ENCODE results near the gene CMTR1.
"Not testable (repeated sequence)": the region's sequence is repeated elsewhere in the genome, so short reads cannot be mapped to it uniquely, and the experiment has no call there.

Gene CMTR1, protein sequence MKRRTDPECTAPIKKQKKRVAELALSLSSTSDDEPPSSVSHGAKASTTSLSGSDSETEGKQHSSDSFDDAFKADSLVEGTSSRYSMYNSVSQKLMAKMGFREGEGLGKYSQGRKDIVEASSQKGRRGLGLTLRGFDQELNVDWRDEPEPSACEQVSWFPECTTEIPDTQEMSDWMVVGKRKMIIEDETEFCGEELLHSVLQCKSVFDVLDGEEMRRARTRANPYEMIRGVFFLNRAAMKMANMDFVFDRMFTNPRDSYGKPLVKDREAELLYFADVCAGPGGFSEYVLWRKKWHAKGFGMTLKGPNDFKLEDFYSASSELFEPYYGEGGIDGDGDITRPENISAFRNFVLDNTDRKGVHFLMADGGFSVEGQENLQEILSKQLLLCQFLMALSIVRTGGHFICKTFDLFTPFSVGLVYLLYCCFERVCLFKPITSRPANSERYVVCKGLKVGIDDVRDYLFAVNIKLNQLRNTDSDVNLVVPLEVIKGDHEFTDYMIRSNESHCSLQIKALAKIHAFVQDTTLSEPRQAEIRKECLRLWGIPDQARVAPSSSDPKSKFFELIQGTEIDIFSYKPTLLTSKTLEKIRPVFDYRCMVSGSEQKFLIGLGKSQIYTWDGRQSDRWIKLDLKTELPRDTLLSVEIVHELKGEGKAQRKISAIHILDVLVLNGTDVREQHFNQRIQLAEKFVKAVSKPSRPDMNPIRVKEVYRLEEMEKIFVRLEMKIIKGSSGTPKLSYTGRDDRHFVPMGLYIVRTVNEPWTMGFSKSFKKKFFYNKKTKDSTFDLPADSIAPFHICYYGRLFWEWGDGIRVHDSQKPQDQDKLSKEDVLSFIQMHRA

GRCh38 chr6:37432916-37433656 is at the start of gene CMTR1:
TSS of gene CMTR1 (plus strand) at chr6:37433221. CDS start at chr6:37435630, 2,409 bp downstream.
- DNase-seq (ENCODE audit: low read depth) = peak; percentile 98

- no peak for DNase-seq (ENCODE audit: low read depth)
These were observed 44.4 kb upstream of the CMTR1 start for GRCh38 chr6:37388578-37388977.

DNA sequence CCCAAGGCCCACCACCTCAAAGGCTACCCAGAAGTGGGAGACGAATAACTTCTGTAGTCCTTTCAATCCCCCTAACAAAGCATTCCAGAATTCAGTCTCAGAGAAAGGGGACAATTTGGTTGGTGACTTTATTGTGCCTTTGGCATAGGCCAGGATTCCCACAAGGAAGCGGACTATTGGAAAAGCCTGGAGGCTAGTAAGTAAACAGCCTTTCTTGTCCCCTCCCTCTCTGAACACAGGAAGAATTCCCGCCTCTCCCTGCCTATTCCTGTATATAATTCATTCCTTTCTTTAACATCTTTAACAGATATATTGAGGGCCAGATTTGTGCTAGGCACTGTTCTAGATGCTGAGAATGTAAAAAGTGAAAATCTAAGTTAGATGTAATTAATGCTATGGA is 43.2 kb upstream of the CMTR1 start:
- no peak for DNase-seq (ENCODE audit: low read depth)

DNA sequence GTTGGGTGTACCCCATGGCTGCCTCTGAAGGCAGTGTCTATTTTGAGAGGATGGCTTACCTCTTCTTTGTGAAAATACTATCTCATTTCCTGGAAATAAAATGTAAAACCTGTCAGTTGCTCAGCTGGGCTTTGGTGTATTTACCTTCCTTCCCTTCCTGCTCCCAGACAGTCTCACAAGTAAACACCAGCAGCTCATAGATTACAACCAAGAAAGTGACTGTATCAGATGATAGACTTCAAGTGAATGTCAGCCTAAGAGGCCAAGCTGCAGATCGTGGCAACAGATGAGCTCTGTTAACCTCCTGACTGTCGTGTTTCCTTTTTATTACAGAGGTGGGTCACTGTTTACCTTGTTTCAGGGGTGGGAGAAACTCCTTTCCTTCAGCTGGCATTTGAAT is 41.9 kb upstream of the CMTR1 start:
- no peak for DNase-seq (ENCODE audit: low read depth)

DNA sequence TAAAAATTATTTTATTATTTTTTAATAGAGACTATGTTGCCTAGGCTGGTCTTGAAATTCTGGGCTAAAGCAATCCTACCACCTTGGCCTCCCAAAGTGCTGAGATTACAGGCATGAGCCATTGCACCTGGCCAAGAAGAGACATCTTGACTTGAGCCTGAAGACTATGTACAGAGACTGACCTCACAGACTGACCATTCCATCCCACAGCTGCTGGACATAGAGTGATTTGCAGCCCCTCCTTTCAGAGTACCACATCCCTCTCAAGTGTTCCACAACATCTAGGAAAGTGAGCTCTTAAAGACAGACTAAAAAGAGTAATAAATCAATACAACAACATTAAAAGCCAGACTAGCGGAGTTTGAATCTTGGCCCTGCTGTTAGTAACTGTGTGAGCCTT is 40.2 kb upstream of the CMTR1 start:
- DNase-seq (ENCODE audit: low read depth) = no peak

DNA sequence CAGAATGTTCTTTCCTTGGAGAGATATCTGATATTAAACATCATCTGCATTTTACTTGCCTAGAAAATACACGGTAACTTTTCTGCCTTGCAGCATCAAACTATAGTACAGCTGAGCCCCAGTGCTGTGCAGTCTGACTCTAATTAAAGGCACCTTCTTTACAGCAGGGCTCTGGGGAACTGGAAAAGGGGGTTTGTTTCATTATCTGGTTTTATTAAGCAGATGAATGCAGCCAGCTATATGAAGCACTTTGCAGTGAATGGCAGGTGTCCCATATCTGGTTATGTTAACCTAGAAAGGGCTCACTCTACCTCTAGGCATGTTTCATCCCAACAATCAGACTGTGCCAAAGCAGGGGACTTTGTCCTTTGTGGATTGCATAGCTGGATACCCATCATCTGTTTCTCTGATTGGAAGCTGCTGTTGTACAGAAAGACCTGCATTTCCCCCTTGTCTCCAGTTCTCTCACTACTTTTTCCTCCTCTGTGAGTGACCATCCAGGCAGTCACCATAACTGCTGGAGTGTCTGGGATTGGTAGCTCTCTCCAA is 39.6 kb upstream of the CMTR1 start:
- no peak for DNase-seq (ENCODE audit: low read depth)

DNA sequence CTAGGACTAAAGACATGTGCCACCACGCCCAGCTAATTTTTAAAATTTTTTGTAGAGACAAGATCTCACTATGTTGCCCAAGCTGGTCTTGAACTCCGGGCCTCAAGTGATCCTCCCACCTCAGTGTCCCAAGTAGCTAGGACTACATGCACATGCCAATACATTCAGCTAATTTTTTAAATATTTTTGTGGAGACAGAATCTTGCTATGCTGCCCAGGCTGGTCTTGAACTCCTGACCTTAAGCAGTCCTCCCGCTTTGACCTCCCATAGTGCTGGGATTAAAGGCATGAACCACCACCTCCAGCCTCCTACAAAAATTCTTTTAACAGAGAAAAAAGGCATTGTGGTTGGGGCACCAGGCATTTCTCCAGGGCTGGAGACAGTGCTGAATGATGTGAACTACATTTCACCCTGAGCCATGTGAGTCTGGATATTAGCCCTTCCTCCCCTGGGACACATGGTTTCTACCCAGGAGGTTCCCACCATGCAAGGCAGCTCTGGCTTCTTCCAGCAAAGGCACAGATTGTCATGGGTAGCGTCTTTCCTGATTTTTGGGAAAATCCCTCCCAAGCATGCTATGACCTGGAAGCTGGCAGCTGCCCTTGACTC is 36.3 kb upstream of the CMTR1 start:
- no peak for DNase-seq (ENCODE audit: low read depth)

- no peak for DNase-seq (ENCODE audit: low read depth)
These were observed 33.9 kb upstream of the CMTR1 start for GRCh38 chr6:37399131-37399530.

GRCh38 chr6:37399795-37400490 is 33.1 kb upstream of the CMTR1 start:
- DNase-seq (ENCODE audit: low read depth) = no peak

GRCh38 chr6:37401658-37402057 is 31.4 kb upstream of the CMTR1 start:
- DNase-seq (ENCODE audit: low read depth) = not testable (repeated sequence)

DNA sequence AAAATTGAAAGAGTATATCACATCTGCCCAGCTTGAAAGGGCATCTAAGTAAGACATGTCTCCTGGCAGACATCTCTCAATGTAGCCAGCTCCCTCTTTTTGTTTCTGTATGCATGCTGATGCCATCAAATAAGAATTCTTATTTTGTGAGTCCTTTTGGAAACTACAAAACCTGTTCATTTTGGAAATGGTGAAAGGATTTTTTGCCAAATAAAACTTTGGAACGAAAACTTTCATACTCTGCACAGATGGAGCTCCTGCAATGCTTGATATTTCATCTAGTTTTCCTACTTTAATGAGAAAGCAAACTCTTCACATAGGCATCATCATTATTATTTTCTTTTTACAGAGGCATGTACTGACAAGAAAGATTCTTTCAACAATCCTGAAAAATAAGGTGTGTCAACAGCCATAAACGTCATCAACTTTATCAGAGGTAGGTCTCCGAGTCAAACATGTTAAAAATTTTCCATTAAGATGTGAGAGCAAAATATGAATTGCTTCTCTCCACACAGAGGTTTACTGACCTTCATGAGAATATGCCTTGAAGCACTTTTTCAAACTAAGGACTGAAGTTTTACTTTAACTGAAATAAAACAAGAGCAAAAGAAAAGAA is 26.2 kb upstream of the CMTR1 start:
- DNase-seq (ENCODE audit: low read depth) = no peak

GRCh38 chr6:37407948-37408347 is 25.1 kb upstream of the CMTR1 start:
- DNase-seq (ENCODE audit: low read depth) = no peak

GRCh38 chr6:37409501-37409900 is 23.5 kb upstream of the CMTR1 start:
- no peak for DNase-seq (ENCODE audit: low read depth)

DNA sequence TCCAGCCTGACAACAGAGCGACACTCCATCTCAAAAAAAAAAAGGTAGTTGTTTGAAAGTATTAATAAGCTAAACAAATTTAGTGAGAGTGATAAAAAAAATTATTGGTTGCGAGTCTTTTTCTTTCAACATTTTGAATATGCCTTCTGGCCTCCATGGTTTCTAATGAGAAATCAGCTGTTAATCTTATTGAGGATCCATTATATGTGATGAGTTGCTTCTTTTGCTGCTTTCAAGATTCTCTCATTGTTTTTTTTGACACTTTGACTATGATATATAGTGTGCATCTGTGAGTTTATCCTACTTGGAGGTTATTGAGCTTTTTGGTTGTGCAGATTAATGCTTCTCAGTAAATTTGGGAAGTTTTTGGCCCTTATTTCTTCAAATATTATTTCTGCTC is 15.6 kb upstream of the CMTR1 start:
- DNase-seq (ENCODE audit: low read depth) = no peak

DNA sequence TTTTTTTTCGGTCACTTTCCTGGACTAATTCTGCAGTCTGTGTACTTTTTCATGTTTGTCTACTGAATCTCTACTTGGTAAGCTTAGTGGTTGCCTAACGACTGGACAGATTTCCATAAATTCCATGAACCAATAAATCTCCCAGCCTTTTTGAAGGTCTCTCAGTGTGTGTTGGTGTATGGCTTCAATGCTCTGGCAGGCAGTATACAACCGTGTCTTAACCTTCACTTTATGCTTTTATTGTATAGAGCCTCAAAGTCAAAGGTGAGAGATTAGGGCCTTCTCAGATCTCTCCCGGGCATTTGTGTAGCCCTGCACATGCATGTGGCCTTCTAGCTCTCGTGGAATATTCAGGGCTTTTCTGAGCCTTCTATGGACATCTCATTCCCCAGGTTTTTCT is 14.3 kb upstream of the CMTR1 start:
- no peak for DNase-seq (ENCODE audit: low read depth)

GRCh38 chr6:37426058-37426944 is 6.7 kb upstream of the CMTR1 start:
- DNase-seq (ENCODE audit: low read depth) = no peak

DNA sequence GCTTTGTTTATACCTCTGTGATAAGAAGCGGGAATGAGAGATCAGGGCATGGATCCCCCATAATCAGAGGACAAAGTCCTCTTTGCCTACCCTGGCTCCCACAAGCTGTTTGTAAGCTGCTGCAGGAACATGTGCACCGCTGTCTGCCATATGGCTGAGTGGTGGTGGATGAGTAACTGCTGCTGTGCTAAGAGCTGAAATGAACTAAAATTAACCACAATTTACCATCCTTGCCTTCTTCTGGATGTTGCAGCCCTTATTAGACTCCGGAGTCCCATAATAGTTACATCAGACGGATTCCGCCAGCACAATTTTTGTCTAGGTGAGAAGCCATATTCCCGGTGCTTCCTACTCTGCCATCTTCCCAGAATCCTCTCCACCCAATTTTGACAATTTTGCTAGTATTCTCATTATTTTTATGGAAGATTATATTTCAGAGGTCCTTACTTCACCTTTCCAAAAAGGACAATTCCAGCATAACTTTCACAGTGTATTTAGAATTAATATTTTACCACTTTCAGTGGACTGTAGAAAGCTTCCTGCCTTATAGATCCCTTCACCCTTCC is 6.0 kb upstream of the CMTR1 start:
- DNase-seq (ENCODE audit: low read depth) = no peak

GRCh38 chr6:37429352-37429750 is 3.7 kb upstream of the CMTR1 start:
- DNase-seq (ENCODE audit: low read depth) = no peak

DNA sequence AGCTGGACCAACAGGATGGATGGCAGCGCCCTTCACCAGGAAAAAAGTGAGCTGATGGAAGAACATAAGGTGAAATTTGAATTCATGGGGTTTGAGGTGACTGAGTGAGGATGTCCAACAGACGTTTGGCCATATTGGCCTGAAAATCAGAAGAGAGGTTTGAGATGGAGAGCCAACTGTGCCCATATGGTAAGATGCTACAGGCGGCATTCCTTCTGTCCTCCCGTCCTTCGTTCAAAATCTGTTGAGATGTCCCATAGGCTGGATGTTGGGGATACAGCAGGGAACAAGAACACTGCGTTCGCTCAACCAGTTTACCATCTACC is 468 bp upstream of the CMTR1 start:
- DNase-seq (ENCODE audit: low read depth) = no peak
